HG03196 (cell line): ENCODE measurements around the gene KCNIP4.

Experiments used
- ATAC-seq: cut with Tn5 transposase; IDR thresholded peaks from one replicate; pipeline ENCODE4 v1.9.1; 2021; ENCODE audit not compliant: unreplicated experiment

KCNIP4 gene

DNA sequence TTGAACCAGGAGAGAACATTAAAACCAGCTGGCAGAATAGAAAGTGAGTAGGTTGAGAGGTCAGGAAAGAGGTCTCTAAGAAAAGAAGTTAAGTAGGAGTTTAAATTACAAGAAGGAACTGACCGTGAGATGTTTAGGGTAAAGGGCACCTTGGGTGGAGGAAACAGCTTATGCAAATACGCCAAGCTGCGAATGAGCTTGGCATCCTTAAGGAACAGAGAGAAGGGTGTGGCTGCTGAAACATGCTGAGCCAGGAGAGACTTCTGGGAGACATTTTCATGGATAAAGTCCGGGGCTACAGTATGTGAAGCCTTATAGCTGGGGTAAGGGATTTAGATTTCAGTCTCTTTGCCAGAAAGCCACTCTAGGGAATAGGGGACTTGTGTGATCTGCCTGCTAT is 249.1 kb downstream of the KCNIP4 start:
- ATAC-seq = no peak

DNA sequence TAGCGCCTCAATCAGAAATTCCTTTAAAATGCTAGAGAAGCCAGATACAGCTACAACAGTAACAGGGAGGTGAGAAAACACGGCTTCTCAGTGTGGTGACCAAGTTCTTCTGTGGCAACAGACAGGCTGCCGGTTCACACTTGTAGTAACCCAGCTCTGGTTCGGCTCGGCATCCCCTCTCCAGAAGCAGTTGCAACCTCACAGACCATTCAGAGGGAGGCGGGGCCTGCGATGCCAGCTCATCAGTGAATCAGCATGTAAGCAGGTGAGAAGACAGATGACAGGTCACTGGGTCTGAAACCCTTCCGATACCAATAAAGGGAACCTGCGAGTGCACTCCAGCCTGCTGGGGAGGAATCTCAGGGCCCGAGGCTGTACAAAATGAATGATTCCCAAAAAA is 251.0 kb downstream of the KCNIP4 start:
- ATAC-seq = no peak

DNA sequence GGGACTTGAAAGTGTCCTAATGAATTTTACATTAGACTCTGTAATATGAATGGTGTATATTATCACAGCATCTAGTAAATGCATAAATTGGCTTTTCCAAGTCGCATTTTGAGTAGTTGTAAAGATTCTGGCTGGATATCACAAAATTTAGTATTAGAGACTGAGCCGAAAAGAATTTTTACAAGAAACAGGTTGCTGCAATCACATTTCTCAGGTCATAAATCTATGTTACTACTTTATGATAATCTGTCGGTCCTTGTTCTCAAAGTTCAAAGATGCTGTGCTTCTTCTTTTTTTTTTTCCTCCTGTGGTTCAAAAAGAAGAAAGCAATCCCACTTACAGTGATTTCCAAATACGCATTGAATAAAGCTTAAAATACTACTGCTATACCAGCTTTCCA is 253.4 kb downstream of the KCNIP4 start:
- ATAC-seq = no peak

DNA sequence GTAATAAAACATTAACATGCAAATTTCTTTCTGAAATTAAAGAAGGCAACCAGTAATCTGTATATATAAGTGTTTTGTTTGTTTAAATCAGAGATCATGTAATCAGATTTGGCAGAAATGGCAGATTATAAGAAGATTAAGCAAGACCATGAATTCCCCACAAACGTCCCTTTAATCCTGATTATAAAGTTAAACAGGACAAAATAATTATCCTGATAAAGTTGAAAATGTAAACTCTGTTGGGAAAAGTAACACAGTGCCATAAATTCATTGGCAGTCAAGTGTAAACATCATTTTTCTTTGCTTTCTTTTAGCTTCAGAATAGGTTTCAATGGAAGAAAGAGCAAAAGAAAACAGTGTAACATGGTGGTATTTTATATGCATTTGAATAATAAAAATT is 256.3 kb downstream of the KCNIP4 start:
- ATAC-seq = no peak

DNA sequence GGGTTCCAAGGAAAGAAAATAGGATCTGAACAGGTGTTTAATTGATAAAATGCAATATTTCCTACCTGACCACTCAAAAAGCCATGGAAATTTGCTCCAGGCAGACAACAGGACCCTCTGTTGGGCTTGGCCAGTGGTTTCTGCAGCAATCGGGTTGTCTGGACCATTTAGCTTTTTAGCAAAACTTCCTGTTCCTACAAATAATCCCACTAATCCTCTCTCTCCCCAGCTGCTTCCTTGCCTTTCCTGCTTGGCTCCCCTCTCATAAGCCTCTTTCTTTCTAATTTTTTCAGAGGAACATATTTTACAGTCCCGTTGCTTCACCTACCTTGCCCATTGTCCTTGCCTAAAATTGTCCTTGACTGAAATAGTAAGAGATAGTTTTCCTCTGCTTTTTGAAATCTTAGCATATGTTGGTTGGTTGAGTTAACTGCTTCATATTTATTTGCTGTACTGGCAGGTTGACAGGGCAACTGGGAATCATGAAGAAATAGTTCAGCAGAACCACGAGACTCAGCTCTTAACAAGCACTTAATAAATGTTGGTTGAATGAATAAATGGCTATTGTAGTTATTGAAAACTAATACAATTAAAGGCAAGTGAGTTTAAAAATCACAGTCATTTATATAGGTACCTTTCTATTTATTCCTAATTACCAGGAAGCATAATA is 259.8 kb downstream of the KCNIP4 start:
- ATAC-seq = no peak

DNA sequence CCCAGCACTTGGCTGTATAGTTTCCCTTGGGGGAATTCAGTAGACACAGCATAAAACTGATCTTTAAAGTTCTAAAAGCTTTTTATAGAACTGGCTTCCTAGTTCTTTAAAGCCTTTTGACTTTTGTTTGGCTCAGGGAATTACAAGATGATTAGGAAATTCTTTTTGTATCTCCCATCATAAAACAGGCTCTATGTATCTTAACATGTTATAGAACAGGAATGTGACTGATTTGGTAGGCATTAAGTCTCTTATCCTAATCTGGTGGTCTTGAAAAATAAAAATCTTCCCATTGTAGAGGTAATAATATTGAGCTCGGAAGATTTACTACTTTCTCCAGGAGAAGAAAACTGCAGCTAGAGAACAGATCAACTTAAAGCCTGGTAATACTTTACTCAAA is 262.7 kb downstream of the KCNIP4 start:
- ATAC-seq = no peak

DNA sequence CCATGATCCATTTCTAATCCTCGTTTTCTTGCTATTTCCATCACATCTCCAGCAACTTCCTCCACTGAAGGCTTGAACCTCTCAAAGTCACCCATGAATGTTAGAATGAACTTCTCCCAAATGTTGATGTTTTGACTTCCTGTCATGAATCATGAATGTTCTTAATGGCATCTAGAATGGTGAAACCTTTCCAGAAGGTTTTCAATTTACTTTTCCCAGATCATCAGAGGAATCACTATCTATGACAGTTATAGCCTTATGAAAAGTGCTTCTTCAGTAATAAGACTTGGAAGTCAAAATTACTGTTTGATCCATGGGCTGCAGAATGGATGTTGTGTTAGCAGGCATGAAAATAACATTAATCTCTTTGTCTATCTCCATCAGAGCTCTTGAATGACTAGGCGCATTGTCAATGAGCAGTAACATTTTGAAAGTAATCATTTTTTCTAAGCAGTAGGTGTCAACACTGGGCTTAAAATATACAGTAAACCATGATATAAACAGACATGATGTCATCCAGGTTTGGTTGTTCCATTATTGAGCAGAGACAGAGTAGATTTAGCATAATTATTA is 268.2 kb downstream of the KCNIP4 start:
- ATAC-seq = no peak

DNA sequence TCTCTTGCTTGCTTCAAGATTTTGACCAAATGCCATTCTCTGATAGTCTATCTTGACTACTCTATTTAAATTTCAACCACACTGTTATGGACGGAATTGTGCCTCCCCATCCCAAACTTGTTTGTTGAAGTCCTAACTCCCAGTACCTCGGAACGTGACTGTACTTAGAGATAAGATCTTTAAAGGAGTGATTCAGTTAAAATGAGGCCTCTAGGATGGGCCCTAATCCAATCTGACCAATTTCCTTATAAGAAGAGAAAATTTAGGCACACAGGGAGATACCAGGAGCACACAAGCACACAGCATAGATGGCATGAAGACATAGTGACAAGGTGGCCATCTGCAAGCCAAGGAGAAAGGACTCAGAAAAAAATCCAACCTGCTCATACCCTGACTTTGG is 269.9 kb downstream of the KCNIP4 start:
- ATAC-seq = no peak

DNA sequence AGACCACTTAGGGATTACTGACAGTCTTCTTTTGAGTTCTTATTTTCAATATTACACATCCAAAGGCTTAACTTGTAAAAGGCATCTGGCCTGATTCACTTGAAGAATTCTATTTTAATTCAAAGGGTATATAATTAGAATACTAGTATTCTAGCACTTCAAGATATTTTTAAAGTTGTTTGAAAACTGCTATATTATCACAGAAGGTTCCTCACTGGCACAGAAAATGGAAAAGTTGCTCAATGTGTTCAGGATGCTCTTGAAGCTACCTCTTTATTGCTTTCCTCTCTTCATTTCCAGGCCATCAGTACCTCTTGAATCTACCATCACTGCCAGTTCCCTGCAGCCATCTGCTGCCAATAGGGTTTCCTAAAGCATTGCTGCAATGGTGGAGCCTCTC is 271.4 kb downstream of the KCNIP4 start:
- ATAC-seq = no peak

DNA sequence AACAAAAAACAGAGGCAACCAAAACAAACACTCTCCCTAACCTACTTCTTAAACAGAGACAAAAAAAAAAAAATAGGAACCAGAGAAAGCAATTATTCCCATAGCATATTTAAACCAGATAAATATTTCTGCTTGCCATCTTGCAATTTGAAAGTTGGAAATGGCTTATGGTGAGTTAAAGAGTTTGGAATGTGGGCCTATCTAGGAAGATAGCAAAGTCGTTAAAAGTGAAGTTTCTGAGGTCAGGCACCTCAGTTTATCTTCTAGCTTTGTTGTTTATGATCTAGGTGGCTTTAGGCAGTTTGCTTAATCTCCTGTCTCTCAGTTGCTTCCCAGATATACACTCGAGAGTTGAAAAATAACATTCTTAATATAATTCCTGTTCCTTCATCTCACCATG is 284.2 kb downstream of the KCNIP4 start:
- ATAC-seq = no peak

DNA sequence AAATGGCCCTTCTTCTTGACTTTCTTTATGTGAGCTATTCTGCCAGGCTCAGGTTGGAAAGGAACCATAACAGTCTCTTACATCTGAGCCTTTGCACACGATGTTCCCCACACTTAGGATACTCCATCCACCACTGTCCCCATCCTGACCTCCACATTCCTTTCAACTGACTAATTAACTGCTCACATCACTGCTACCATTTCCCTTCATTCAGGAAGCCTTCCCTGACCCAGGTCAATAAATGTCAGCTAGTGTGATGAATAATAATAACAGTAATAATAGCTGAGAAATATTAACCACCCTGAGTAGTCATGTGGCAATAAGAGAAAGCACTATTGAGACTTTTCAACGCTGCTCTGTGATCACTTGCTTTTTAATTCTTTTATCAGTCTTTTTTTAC is 291.7 kb downstream of the KCNIP4 start:
- ATAC-seq = no peak

DNA sequence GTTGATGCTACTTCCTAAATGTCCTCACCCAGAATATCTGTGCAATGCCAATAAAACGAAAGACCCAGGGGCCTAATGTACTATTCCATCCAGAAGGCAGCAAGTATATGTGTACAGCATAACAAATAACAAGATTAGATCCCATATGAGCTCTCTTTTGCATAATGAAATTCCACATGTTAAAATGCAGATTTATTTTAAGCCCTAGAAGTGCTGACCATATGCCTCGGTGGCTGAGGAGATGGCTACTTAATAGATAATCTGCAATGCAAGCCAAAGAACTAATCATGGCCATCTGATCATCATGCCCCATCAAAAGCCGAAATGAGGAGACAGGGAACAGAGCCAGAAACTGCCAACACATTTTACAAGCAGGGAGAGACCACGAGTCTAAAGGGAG is 293.5 kb downstream of the KCNIP4 start:
- no peak for ATAC-seq

DNA sequence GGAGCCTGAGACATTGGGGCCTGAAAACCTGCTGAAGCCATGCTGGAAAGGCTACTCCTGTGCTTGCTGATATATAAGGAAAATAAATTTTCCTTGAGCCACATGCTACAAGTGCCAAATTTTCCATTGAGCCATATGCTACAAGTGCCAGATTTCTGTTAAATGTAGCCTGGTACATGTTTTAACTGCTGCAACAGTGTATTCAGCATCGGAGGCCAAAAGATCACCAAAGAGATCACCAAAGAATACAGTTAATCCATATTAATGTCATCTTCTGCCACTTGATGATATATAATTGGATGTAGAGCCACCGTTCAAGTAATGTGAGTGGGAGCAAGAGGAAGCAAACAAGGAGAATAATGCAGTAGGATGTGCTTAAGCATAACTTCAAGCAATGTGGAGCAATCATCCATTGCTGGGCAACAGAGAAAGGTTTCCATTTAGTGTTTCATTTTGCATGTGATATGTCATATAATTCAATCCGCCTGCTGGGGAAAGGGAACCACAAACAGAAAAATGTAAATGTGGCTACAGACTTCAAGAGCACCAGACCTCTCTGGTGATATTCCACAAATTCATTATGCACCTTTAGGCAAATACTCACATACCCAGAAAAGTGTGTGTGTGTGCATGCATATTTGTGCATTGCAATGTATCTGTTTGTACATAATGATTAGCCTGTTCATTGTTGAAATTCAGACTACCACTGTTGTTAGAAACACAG is 295.9 kb downstream of the KCNIP4 start:
- no peak for ATAC-seq

DNA sequence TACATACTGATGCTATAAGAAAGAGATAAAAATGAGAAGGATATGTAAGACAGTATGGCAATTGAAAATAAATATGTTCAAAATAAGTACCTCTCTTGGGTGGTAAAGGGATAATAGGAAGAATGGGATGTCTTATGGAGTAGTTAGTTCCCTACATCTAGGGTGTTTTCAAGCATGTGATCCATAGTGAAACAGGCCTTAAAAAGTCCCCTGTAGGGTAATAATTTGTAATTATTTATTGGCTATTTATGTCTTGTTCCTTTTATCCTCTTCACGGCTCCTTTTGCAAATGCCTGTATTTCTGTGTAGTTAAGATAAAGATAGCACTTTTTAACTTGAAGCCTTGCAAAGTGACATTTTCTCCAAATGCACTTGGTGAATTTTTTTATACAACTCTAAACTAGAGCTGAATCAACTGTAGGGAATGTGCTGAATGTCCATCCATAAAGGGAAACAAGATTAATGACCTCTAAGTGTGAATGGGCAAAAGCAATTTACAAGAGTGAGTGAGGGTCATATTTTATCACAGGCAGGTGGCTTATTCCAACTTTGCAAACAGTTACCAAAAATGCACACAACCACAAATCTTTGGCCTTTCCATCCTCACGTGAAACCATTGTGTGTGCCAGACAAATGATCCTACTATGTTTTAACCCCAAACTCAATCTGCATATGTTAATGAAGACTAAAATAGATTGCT is 299.0 kb downstream of the KCNIP4 start:
- ATAC-seq = no peak

DNA sequence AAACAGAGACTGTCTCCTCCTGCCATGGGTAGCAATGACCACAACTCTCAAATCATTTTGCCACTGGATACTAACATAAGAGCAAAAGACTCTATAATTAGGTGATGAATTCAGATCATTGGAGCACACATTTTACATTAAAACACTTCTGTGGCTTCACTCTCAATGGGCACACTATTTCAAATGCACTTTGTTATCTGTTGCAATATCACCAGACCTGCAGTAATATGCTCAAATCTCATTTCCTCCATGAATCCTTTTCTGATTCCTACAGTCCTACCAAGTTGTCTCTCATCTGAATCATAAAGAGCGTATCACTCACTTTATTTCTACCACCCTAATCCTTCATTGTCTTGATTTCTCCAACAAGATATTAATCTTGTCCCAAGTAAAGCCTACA is 302.8 kb downstream of the KCNIP4 start:
- no peak for ATAC-seq

DNA sequence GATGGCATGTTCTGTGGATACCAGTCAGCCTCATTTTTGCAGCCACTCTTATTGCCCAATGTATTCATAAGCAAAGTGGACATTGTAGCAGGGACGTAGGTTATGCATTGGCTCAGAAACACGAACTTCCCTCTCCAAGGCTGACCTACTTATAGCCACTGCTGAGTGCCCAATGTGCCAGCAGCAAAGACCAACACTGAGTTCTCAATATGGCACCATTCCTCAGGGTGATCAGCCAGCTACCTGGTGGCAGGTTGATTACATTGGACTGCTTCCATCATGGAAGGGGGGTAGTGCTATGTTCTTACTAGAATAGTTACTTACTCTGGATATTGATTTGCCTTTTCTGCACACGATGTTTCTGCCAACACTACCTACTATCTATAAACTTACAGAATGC is 306.9 kb downstream of the KCNIP4 start:
- ATAC-seq = no peak

DNA sequence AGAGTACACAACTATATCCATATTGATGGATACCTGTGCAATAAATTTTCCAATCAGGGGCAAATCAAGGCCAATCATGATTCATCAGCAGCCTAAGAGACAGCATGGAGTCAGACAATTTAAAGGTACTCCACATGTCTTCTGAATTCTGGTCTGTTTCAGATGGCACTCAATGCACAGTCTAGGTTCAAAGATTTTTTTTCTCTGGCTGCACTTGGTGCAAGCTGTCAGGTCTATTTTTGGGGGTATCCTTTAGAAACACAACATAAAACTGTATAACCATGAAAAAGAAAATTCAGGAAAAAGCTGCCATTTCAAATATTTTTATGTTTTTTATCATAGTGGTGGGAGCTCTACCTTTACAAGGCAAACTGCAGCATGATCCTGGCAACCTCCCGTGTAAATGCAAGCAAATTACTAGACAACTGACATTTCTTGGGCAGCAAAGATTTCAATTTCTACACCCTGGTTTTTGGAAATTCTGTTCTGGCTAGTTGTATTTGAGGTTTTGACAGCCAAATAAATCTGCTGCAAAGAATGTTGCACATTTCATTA is 310.3 kb downstream of the KCNIP4 start:
- ATAC-seq = no peak

DNA sequence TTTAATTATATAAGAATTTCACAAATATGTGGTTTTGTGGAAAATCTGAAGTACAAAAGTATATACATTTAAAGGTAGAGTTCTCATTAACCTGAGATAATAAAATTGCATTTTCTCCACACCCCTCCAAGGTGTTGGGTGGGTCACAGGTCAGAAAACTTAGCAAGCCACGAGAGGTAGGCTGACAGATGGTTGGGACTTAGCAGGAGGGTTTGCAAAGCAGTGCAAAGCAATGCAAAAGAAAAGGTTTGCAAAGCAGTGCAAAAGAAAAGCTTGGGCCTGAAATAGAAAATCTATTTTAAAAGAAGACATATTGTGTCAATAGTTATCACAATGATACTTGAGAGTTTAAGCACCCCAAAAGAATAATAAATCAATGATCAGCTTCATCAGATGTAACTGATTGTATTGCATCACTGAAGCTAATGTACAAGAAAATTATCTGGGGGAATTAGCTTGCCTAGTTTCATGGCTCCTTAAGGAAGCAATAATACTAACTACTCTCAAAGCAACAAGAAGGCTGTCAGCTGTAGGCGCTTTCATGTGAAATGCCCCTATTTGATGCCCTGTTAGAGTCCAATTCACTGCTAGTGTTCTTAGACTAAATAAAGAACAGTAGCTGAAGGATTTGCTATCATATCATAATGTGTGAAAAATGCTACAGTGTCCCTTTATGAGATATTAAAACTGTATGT is 319.5 kb downstream of the KCNIP4 start:
- ATAC-seq = no peak

DNA sequence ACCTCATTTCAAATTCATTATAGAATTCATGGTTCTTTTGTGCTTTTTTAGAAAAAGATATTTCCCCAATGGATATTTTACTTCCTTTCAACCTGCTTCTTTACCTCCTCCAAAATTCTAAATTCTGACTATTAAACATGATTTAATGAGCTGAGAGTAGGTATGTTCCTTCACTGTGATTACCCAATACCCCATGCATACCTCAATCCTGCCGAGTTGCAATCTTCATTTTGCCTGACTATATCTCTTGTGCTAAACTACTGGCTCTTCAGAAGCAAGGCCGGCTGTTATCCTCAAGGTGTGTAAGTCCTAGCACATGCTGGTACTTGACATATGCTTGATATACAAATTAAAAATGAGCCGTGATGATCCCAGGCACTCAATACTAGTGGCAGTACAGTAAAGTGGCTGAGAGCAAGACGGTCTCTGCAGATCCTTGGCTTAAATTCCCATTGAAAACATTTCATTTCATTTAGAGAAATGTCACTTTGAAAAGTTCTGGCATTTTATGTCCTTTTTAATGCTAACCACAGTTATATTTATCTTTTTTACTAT is 320.4 kb downstream of the KCNIP4 start:
- ATAC-seq = no peak

DNA sequence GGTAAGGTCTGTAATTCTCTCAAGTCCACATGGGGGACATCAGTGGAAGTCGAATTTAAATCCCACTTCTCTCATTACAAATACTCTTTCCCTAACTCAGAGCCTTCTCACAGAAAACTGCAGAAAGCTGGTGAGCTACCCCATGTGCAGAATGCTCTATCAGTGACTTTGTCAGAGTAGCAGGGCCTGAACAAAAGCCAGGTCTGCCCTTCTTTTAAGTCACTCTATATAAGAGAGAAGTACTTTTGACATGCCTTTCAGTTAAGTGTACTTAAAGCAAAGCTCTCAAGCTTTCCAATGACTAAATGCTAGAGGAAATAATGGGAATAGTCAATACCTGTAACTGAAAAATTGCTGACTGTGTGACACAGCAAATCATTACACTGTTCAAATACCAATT is 323.1 kb downstream of the KCNIP4 start:
- ATAC-seq = no peak

DNA sequence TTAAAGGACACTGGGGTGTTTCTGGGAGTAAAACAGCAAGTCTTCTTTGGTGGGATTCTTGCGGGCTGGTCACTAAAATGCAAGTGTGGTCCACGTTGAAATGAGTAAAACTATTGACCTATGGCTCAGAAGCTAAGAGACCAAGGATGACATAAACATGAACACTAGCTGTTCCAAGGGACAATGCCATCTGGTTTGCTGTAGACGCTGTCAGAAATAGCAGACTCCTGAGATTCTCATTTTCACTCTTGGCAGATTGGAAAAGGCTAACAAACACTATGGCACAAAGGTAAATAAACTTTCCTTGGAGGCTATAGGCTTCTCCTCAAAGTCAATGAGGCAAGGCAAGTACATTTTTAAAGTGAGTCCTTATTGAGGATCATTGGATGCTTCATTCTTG is 343.6 kb downstream of the KCNIP4 start:
- no peak for ATAC-seq
